Measurements from ENCODE around the gene ADCYAP1.

- TF ChIP-seq CTCF (IDR thresholded peaks at IDR 0.05 in 4 of 5, conservative IDR thresholded peaks at IDR 0.05 in 1 of 5) (no peak), POLR2A (IDR thresholded peaks at IDR 0.05) (no peak)
Measured at GRCh38 chr18:908758-909724, 4.4 kb downstream of the ADCYAP1 start.
